ENCODE measurements around the gene MAP6. TPM values are rescaled to one million over a fixed set of nuclear protein-coding genes. Genes with fewer than 3 reads are reported as not detected.

The MAP6 gene
- total and polyA plus RNA-seq, 2 of the 13 experiments (the other 11 are each of a cell fraction or from before 2014, with no cell fraction given) = 0.04 TPM; not detected in 1

GRCh38 chr11:75591371-75591770, 77.5 kb downstream of the MAP6 start:
- POLR2A ChIA-PET = no interaction called here
- DNase-seq (ENCODE audit: low spot score) (no peak), ATAC-seq (no peak), FAIRE-seq (no peak)
- no peak overlapping the region for H3K27ac ChIP-seq (ENCODE audit: extremely low read length, insufficient read depth, low read length)
- no peak for TF ChIP-seq ZNF776 (CRISPR knock-in tag; IDR thresholded peaks at IDR 0.05)
- TF ChIP-seq RBAK (CRISPR knock-in tag; IDR thresholded peaks at IDR 0.05) = no peak
- TF ChIP-seq BORCS8-MEF2B (CRISPR knock-in tag; IDR thresholded peaks at IDR 0.05) = no peak
- TF ChIP-seq NR3C1 (CRISPR knock-in tag; IDR thresholded peaks at IDR 0.05) = no peak
- WGBS (ENCODE audit: low lambda C conversion rate) = 48% methylated on average over 8 of the region's 8 CpGs
- H3K9me3 ChIP-seq (ENCODE audit: low read length) = no peaks in the 10 kb centered on the region
- H3K4me3 ChIP-seq (replicated peaks in 1 of 3; ENCODE audit: insufficient read depth in 1 of 3, low read depth in 2 of 3, low read length in 3 of 3) = no peak overlapping the region
- H3K27me3 ChIP-seq (ENCODE audit: control insufficient read depth in 1 of 2, insufficient read depth in 2 of 2, low read length in 2 of 2) = peaks cover 2 to 4% of the 10 kb centered on the region in 2 experiments; a peak in 3 of 5 replicates
- intact Hi-C loops (cut with micrococcal nuclease; ENCODE audit: unreplicated experiment) (no loop called here), in situ Hi-C loops (cut with HindIII; ENCODE audit: extremely low pct_ligation_motif_present, low pct_unique_long_range_greater_than_20kb) (no loop called here)
- no peak overlapping the region for H3K4me2 ChIP-seq (ENCODE audit: low read depth, low read length)
- no peak overlapping the region for H2AFZ ChIP-seq (ENCODE audit: low read length)
- H3K9ac ChIP-seq (ENCODE audit: insufficient read depth, low read depth, low read length) = no peak overlapping the region
- peaks cover 31% of the 10 kb centered on the region for H3K4me1 ChIP-seq (ENCODE audit: insufficient read depth, low read length)
- H3K79me2 ChIP-seq (ENCODE audit: insufficient read depth, low read length) = no peaks in the 10 kb centered on the region
- CTCF ChIA-PET (ENCODE audit: low intra/inter-chr PET ratio, low total read pairs) = no interaction called here
- BruUV-seq (replicated peaks) = no TSS peak
- no peaks in the 10 kb centered on the region for H3K36me3 ChIP-seq (replicated peaks in 1 of 2; ENCODE audit: control insufficient read depth in 1 of 2, insufficient read depth in 2 of 2, low read length in 2 of 2)
- H4K20me1 ChIP-seq (ENCODE audit: insufficient read depth, low read length) = no peaks in the 10 kb centered on the region

- H4K20me1 ChIP-seq (ENCODE audit: insufficient read depth, low read length) = no peaks in the 10 kb centered on the region
- POLR2A ChIA-PET = no interaction called here
- TF ChIP-seq STAT6 (CRISPR knock-in tag; IDR thresholded peaks at IDR 0.05; ENCODE audit: borderline replicate concordance) (no peak), FOXK2 (IDR thresholded peaks at IDR 0.05) (no peak), ZNF614 (CRISPR knock-in tag; IDR thresholded peaks at IDR 0.05; ENCODE audit: borderline replicate concordance) (no peak), MYPOP (CRISPR knock-in tag; IDR thresholded peaks at IDR 0.05) (no peak), CAMTA2 (CRISPR knock-in tag; IDR thresholded peaks at IDR 0.05; ENCODE audit: borderline replicate concordance) (no peak), ZNF678 (CRISPR knock-in tag; IDR thresholded peaks at IDR 0.05) (no peak), DNMT3B (CRISPR knock-in tag; conservative IDR thresholded peaks at IDR 0.05) (no peak)
- H3K9me3 ChIP-seq (ENCODE audit: low read length) = no peaks in the 10 kb centered on the region
- no TSS peak for BruUV-seq (replicated peaks)
- no peak overlapping the region for H2AFZ ChIP-seq (ENCODE audit: low read length)
- FAIRE-seq = no peak
- H3K9ac ChIP-seq (ENCODE audit: insufficient read depth, low read depth, low read length) = no peak overlapping the region
- no peak overlapping the region for H3K27ac ChIP-seq (ENCODE audit: extremely low read length, insufficient read depth, low read length)
- H3K4me3 ChIP-seq (replicated peaks in 1 of 3; ENCODE audit: insufficient read depth in 1 of 3, low read depth in 2 of 3, low read length in 3 of 3) = no peak overlapping the region
- CTCF ChIA-PET (ENCODE audit: low intra/inter-chr PET ratio, low total read pairs) = no interaction called here
- WGBS (ENCODE audit: low lambda C conversion rate) = 22% methylated on average over 2 of the region's 2 CpGs
- no peak for DNase-seq (ENCODE audit: low spot score)
- H3K27me3 ChIP-seq (ENCODE audit: control insufficient read depth in 1 of 2, insufficient read depth in 2 of 2, low read length in 2 of 2) = peaks cover 0 to 2% of the 10 kb centered on the region in 2 experiments; a peak in 2 of 5 replicates
- H3K79me2 ChIP-seq (ENCODE audit: insufficient read depth, low read length) = no peaks in the 10 kb centered on the region
- intact Hi-C loops (cut with micrococcal nuclease; ENCODE audit: unreplicated experiment) (no loop called here), in situ Hi-C loops (cut with HindIII; ENCODE audit: extremely low pct_ligation_motif_present, low pct_unique_long_range_greater_than_20kb) (no loop called here)
- ATAC-seq = no peak
- no peak overlapping the region for H3K4me2 ChIP-seq (ENCODE audit: low read depth, low read length)
- H3K4me1 ChIP-seq (ENCODE audit: insufficient read depth, low read length) = peaks cover 35% of the 10 kb centered on the region
- H3K36me3 ChIP-seq (replicated peaks in 1 of 2; ENCODE audit: control insufficient read depth in 1 of 2, insufficient read depth in 2 of 2, low read length in 2 of 2) = no peaks in the 10 kb centered on the region
Observed at GRCh38 chr11:75589933-75590332, 78.9 kb downstream of the MAP6 start.
